GM21619 (cell line): ENCODE measurements around the gene OSBP2.
"Not testable (repeated sequence)": the region's sequence is repeated elsewhere in the genome, so short reads cannot be mapped to it uniquely, and the experiment has no call there.

Experiments used
- ATAC-seq: cut with Tn5 transposase; IDR thresholded peaks from one replicate; pipeline ENCODE4 v1.9.1; 2021; ENCODE audit not compliant: unreplicated experiment

The OSBP2 gene

GRCh38 chr22:30718491-30718890 is 23.8 kb downstream of the OSBP2 start:
- ATAC-seq, result no peak

- ATAC-seq, result no peak
Measured at GRCh38 chr22:30718938-30719337, 24.3 kb downstream of the OSBP2 start.

GRCh38 chr22:30720263-30720837 is 25.7 kb downstream of the OSBP2 start:
- no peak for ATAC-seq

- no peak for ATAC-seq
Measured at GRCh38 chr22:30721741-30722140, 27.1 kb downstream of the OSBP2 start.

- no peak for ATAC-seq
Measured at GRCh38 chr22:30728826-30729225, 34.2 kb downstream of the OSBP2 start.

- no peak for ATAC-seq
Measured at GRCh38 chr22:30731658-30732057, 37.0 kb downstream of the OSBP2 start.

GRCh38 chr22:30732426-30732825 is 37.8 kb downstream of the OSBP2 start:
- no peak for ATAC-seq

- ATAC-seq, result no peak
Measured at GRCh38 chr22:30733181-30733631, 38.5 kb downstream of the OSBP2 start.

- ATAC-seq, result not testable (repeated sequence)
Measured at GRCh38 chr22:30740007-30740406, 45.3 kb downstream of the OSBP2 start.

- not testable (repeated sequence) for ATAC-seq
Measured at GRCh38 chr22:30740511-30740910, 45.8 kb downstream of the OSBP2 start.

GRCh38 chr22:30742291-30743256 is 47.9 kb downstream of the OSBP2 start:
- ATAC-seq, result no peak

- ATAC-seq, result no peak
Measured at GRCh38 chr22:30743257-30744020, 48.8 kb downstream of the OSBP2 start.

- no peak for ATAC-seq
Measured at GRCh38 chr22:30744224-30744623, 49.5 kb downstream of the OSBP2 start.

- ATAC-seq, result no peak
Measured at GRCh38 chr22:30747493-30747892, 52.8 kb downstream of the OSBP2 start.

- ATAC-seq, result no peak
Measured at GRCh38 chr22:30749272-30749671, 54.6 kb downstream of the OSBP2 start.

GRCh38 chr22:30749849-30750248 is 55.2 kb downstream of the OSBP2 start:
- no peak for ATAC-seq

- no peak for ATAC-seq
Measured at GRCh38 chr22:30751529-30751928, 56.9 kb downstream of the OSBP2 start.

- no peak for ATAC-seq
Measured at GRCh38 chr22:30752771-30753170, 58.1 kb downstream of the OSBP2 start.

GRCh38 chr22:30753701-30754100 is 59.0 kb downstream of the OSBP2 start:
- no peak for ATAC-seq

GRCh38 chr22:30754521-30754920 is 59.8 kb downstream of the OSBP2 start:
- ATAC-seq, result no peak

- no peak for ATAC-seq
Measured at GRCh38 chr22:30754971-30755758, 60.5 kb downstream of the OSBP2 start.
